Stimulated activated CD8-positive, alpha-beta memory T cell treated with anti-CD3 and anti-CD28 coated beads, Interleukin-12 subunit alpha, Interleukin-12 subunit beta, amount 100 ng/mL, for 24 hours (primary cell): ENCODE measurements around the gene METAP1D.
"Not testable (repeated sequence)": the region's sequence is repeated elsewhere in the genome, so short reads cannot be mapped to it uniquely, and the experiment has no call there.

Experiments used
- DNase-seq: peaks from one replicate; pipeline ENCODE4 v3.0.0-alpha.2; 2020; ENCODE audit errors: extremely low read depth

Gene METAP1D

DNA sequence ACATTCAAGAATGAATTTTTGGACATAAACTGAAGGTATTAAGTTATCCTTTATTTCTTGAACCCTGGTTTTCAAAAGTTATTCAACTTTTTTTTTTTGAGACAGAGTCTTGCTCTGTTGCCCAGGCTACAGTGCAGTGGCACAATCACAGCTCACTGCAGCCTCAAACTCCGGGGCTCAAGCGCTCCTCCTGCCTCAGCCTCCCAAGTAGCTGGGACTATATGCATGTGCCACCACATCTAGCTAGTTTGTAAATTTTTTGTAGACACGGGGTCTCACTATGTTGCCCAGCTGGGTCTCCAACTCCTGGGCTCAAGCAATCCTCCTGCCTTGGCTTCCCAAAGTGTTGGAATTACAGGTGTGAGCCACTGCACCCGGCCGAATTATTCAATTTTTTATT is 2.7 kb upstream of the METAP1D start:
- not testable (repeated sequence) for DNase-seq

- DNase-seq = no peak
These were observed 592 bp upstream of the METAP1D start for GRCh38 chr2:171999161-171999560.

DNA sequence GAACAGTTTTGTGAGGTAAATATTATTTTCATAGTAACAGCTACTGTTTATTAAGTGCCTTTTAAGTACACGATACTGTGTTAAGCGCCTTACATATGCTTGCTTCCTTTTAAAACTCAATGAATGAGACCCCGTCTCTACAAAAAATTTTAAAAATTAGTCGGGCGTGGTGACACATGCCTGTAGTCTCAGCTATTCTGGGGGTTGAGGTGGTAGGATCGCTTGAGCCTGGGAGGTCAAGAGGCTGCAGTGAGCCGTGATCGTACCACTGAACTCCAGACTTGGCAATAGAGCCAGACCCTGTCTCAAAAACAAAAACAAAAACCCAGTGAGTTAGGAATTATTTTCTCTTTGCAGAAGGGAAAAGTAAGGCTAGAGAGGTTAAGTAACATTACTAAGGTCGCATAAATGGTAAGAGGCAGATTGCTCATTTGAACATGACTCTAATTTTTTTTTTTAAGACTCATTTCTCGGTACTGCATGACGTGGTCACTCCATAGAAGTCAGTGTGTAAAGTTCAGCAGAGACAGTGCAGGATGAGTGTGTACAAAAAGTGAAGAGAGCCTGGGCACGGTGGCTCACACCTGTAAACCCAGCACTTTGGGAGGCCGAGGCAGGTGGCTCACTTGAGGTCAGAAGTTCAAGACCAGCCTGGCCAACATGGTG is 1.1 kb downstream of the METAP1D start:
- DNase-seq = no peak

DNA sequence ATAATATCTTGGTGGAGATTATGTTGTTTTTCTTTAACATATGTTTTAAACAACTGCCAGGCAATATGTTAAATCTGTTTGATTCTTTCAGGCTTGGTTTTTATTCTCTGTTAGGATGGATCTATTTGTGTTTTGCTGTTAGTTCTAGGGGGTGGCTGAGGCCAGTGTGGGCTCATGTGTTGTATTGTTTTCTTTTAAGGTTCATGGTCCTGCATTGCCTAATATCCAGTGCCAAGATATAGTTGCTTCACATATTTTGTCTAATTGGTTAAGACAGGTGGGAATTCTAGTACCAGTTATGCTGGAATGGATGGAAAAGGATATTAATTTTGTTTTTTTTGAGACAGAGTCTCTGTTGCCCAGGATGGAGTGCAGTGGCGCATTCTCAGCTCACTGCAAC is 7.6 kb downstream of the METAP1D start:
- DNase-seq = no peak

DNA sequence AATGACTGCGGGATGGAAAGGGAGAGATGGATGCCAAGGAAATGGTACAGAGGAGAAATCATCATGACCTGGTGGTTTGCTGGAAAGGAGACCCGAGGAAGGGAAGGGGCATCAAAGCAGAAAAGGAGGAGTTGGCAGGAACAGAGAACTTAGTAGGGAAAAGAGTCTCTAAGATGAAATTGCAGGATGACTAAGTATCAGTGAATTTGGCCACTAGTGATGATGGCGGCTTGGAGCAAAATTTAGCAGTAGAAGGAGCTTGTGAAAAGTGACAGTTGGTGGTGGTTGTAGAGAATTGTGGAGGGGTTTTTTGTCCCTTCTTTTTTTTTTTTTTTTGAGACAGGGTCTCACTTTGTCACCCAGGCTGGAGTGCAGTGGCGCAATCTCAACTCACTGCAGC is 10.1 kb downstream of the METAP1D start:
- DNase-seq = no peak

- DNase-seq = no peak
These were observed 12.2 kb downstream of the METAP1D start for GRCh38 chr2:172011812-172012575.

GRCh38 chr2:172012677-172013391 is 13.1 kb downstream of the METAP1D start:
- DNase-seq = no peak

- DNase-seq = no peak
These were observed 13.6 kb downstream of the METAP1D start for GRCh38 chr2:172013396-172013795.

- no peak for DNase-seq
These were observed 21.6 kb downstream of the METAP1D start for GRCh38 chr2:172021074-172021931.

GRCh38 chr2:172021955-172022354 is 22.2 kb downstream of the METAP1D start:
- no peak for DNase-seq

- no peak for DNase-seq
These were observed 31.8 kb downstream of the METAP1D start for GRCh38 chr2:172031536-172031935.

- DNase-seq = no peak
These were observed 38.4 kb downstream of the METAP1D start for GRCh38 chr2:172038121-172038520.

GRCh38 chr2:172038604-172039003 is 38.9 kb downstream of the METAP1D start:
- no peak for DNase-seq

DNA sequence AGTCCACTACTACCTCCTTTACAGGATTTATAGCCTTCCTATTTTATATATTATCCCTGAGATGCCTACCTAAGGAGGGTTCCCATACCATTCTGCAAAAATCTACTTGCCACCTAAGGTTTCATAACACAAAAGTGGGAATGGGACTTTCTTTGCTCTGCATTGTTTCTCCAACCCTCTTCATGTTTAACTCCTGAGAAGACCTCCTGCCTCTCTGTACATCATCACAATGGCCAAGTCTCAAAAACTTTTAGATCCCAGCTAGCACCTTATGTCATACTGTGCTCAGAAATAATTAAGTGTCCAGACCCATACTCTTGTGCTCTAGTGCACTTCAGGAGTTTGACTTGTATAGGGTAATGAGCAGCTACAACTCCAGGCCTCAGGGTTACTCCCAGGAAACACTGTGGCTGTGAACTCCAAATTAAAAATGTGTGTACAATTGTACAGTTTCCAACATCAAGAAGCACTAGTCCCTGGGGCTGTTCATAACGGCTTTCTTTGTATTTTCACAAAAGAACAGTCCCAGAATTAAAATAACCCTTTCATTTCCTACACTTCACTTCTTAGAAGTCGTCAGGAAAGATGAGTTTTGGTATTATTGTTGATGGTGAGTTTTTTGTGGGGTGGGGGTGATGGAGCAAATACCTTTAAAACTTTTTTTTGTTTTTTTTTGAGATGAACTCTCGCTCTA is 39.4 kb downstream of the METAP1D start:
- DNase-seq = no peak

GRCh38 chr2:172040311-172040710 is 40.6 kb downstream of the METAP1D start:
- DNase-seq = no peak

- no peak for DNase-seq
These were observed 46.4 kb downstream of the METAP1D start for GRCh38 chr2:172046080-172046678.

DNA sequence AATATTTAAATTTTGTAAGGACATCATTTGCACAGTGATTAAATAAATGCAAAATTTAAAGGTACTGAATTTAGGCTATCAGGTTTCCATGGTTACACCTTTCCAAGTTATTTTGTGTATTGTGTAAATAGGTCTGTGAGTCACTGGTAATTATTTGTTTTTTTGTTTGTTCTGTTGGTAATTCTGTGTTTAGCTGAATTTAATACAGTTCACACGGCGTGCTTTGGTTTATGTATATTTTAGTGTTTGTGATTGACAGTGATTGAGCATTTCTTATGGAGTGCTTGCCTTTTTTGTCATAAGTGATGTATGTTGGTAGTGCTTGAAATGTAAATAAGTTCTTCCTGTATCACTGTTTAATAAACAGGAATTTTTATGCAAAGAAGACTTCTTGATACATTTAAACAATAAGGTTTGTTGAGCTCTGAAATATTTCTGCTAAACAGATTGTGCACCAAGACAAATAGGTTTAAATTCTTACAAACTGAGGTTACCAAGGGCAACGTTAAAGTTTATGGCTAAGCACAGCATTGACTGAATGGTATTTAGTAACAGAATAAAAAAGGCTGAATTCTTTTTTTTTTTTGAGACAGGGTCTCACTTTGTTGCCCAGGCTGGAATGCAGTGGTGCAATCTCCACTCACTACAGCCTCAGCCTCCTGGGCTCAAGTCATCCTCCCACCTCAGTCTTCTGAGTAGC is 47.3 kb downstream of the METAP1D start:
- DNase-seq = no peak

DNA sequence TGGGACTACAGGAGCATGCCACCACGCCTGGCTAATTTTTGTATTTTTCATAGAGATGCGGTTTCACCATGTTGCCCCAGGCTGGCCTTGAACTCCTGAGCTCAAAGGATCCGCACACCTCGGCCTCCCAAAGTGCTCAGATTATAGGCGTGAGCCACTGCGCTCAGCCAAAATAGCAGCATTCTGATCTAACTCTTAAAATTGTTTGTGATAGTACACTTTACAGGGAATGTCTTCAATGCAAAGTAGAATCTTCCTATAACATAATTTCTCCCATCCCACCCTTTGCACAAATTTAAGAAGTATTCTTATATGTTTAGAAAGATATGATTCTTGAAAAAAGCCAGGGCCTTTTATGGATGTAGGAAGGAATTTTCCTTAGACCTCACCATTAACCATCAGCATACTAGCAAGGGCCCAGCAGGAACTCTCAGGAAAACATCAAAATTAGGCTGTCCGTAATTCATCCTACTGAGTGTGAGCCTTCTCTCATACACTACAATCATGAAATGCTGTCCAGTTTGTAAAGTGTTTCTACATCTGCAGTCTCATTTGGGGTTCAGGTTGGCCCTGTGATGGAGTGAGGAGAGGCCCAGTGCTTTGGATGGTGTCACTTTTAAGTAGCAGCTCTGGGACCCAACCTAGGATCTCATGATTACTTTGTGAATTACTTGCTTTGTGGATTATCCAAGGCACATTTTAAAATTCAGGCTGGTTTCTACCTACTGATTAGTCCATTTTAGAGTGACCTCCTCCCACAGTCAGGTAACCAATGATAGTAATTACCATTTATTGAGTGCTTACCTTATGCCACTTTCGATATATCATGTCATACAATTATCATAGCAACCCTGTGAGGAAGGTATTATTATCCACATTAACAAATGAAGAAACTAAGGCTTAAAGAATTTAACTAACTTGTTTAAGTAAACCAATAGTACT is 48.1 kb downstream of the METAP1D start:
- no peak for DNase-seq
